ENCODE results near the gene GLRX5. TPM values are rescaled to one million over a fixed set of nuclear protein-coding genes. Genes with fewer than 3 reads are reported as not detected.

Gene GLRX5
- polyA plus RNA-seq, 2 of the 4 experiments (the other 2 are of a cell fraction), result 51.2 to 73.2 TPM

GRCh38 chr14:95486875-95487668 lies 47.8 kb upstream of the GLRX5 start:
- CTCF ChIA-PET, result no interaction called here
- H3K4me2 ChIP-seq, result no peak overlapping the region
- POLR2A ChIA-PET, result no interaction called here
- FAIRE-seq, result no peak
- H3K4me3 ChIP-seq, result no peak overlapping the region
- H3K27ac ChIP-seq, result no peak overlapping the region
- no peak for DNase-seq (ENCODE audit: low read depth in 1 of 2, low spot score in 1 of 2)
- WGBS (ENCODE audit: missing lambda C conversion rate), result 76% methylated on average over 13 of the region's 15 CpGs
- H3K4me1 ChIP-seq, result peaks cover 21% of the 10 kb centered on the region
- ATAC-seq, result no peak
- TF ChIP-seq ZFP36 (IDR thresholded peaks at IDR 0.05; ENCODE audit: borderline replicate concordance, partially characterized antibody), result no peak
- no peak for TF ChIP-seq ZC3H11A (IDR thresholded peaks at IDR 0.05)
- TF ChIP-seq FOXS1 (CRISPR knock-in tag; IDR thresholded peaks at IDR 0.05), result no peak
- no peak for TF ChIP-seq RAD21 (conservative IDR thresholded peaks at IDR 0.05 in 1 of 2, IDR thresholded peaks at IDR 0.05 in 1 of 2)
- TF ChIP-seq, protein P1, sequence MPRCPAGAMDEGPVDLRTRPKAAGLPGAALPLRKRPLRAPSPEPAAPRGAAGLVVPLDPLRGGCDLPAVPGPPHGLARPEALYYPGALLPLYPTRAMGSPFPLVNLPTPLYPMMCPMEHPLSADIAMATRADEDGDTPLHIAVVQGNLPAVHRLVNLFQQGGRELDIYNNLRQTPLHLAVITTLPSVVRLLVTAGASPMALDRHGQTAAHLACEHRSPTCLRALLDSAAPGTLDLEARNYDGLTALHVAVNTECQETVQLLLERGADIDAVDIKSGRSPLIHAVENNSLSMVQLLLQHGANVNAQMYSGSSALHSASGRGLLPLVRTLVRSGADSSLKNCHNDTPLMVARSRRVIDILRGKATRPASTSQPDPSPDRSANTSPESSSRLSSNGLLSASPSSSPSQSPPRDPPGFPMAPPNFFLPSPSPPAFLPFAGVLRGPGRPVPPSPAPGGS (IDR thresholded peaks at IDR 0.05), result no peak
- TF ChIP-seq, protein P2, sequence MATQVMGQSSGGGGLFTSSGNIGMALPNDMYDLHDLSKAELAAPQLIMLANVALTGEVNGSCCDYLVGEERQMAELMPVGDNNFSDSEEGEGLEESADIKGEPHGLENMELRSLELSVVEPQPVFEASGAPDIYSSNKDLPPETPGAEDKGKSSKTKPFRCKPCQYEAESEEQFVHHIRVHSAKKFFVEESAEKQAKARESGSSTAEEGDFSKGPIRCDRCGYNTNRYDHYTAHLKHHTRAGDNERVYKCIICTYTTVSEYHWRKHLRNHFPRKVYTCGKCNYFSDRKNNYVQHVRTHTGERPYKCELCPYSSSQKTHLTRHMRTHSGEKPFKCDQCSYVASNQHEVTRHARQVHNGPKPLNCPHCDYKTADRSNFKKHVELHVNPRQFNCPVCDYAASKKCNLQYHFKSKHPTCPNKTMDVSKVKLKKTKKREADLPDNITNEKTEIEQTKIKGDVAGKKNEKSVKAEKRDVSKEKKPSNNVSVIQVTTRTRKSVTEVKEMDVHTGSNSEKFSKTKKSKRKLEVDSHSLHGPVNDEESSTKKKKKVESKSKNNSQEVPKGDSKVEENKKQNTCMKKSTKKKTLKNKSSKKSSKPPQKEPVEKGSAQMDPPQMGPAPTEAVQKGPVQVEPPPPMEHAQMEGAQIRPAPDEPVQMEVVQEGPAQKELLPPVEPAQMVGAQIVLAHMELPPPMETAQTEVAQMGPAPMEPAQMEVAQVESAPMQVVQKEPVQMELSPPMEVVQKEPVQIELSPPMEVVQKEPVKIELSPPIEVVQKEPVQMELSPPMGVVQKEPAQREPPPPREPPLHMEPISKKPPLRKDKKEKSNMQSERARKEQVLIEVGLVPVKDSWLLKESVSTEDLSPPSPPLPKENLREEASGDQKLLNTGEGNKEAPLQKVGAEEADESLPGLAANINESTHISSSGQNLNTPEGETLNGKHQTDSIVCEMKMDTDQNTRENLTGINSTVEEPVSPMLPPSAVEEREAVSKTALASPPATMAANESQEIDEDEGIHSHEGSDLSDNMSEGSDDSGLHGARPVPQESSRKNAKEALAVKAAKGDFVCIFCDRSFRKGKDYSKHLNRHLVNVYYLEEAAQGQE (IDR thresholded peaks at IDR 0.05), result no peak
- no peak for TF ChIP-seq RARB (CRISPR knock-in tag; IDR thresholded peaks at IDR 0.05)
- TF ChIP-seq GATA3 (IDR thresholded peaks at IDR 0.05; ENCODE audit: borderline replicate concordance), result no peak
- no peak for TF ChIP-seq CHD2 (IDR thresholded peaks at IDR 0.05; ENCODE audit: low read length, partially characterized antibody)
- TF ChIP-seq KDM5A (IDR thresholded peaks at IDR 0.05), result no peak
- no peak for TF ChIP-seq HOXB13 (CRISPR knock-in tag; IDR thresholded peaks at IDR 0.05; ENCODE audit: low read depth)
- no peak for TF ChIP-seq SMC3 (IDR thresholded peaks at IDR 0.05)
- TF ChIP-seq PBX3 (IDR thresholded peaks at IDR 0.05), result no peak
- TF ChIP-seq JUN (IDR thresholded peaks at IDR 0.05), result no peak
- TF ChIP-seq RNF2 (IDR thresholded peaks at IDR 0.05; ENCODE audit: borderline replicate concordance, low read depth), result no peak
- TF ChIP-seq MYC (IDR thresholded peaks at IDR 0.05; ENCODE audit: borderline replicate concordance, low read length), result no peak
- TF ChIP-seq RCOR1 (IDR thresholded peaks at IDR 0.05; ENCODE audit: low read depth, low read length), result no peak
- no peak for TF ChIP-seq POLR2AphosphoS2 (conservative IDR thresholded peaks at IDR 0.05; ENCODE audit: low read length)
- TF ChIP-seq CHD4 (IDR thresholded peaks at IDR 0.05; ENCODE audit: borderline replicate concordance), result no peak
- TF ChIP-seq CTCF (IDR thresholded peaks at IDR 0.05), result no peak
- H3K9me3 ChIP-seq, result no peaks in the 10 kb centered on the region
